Glomerular visceral epithelial cell (primary cell): ENCODE results near the gene IL12RB2.
"Not testable (repeated sequence)": the region's sequence is repeated elsewhere in the genome, so short reads cannot be mapped to it uniquely, and the experiment has no call there.

Experiments
- DNase-seq: peaks from one replicate; pipeline ENCODE4 v3.0.0-alpha.2; 2016; ENCODE audit errors: extremely low spot score

The IL12RB2 gene

DNA sequence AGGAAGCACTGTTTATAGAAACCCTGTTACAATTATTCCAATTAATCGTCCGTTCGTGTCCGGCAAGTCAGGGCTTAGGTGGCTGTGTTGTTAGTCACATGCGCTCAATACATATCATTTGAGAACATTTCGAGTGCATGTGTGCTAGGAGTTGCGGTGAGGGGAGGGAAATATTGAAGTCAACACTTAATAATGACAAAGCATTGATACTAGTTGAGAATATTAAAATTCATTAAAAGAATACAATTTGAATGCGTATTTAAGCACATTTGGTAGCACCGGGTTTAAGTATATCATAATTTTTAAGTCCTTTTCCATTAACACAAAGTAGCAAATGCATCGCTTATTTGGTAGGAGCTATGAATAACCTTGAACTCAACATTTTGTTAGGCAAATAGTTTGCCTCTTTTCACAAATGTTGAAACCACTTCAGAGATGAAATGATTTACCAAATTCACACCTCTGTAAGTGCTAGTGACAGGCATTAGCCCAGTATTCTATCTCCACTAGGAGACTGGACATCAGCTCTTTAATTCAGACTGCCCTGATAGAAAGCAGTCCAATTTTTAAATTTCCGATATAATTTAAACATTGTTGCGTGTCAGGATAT lies 123.6 kb downstream of the IL12RB2 start:
- DNase-seq = no peak

DNA sequence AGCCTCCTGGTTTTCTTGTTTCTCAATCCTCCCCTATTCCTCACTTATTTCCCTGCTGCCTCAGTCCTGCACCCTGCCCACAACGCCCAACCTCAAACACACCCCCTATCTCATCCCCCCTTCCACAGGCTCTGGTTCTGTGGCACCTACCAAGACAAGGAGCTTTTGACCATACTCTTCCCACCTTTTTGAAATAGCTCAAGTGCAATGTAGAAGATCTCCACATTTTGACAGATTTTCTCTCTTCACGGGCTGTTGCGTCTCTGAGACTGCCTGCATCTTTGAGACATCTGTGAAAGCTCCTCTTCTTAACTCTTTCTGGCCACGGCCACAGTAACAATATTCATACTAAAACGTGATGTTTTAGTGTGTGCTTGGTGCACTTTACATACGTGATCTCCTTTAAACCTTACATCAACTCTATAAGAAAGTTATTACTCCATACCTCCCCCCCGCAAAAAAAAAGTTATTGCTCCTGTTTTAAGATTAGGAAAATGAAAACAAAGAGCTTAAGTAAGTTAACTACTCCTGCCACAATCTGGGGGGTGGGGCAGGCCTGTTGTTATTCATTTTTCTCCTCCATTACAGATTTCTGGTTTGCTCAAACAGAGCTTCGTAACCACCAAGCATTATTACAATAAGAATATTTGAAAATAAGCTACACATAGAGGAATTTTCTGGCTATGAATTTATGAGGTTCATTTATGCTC lies 124.4 kb downstream of the IL12RB2 start:
- DNase-seq = no peak

DNA sequence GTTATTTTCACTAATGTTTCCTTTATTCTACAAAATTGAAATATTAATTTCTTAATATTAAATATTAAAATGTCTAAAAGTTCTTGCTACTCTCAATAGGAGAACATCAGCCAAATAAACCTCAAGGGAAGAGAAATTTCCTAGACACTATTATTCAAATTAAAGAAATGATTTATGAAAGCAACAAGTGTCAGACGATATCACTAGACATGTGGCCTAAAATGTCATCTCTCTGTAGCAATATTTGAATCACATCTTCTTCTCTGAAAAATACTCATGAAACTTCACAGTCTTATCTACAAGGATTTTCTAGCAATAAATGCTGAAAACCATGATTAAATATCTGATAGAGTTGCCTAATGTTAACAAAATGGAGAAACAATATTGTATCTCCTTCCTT lies 125.1 kb downstream of the IL12RB2 start:
- DNase-seq = no peak

DNA sequence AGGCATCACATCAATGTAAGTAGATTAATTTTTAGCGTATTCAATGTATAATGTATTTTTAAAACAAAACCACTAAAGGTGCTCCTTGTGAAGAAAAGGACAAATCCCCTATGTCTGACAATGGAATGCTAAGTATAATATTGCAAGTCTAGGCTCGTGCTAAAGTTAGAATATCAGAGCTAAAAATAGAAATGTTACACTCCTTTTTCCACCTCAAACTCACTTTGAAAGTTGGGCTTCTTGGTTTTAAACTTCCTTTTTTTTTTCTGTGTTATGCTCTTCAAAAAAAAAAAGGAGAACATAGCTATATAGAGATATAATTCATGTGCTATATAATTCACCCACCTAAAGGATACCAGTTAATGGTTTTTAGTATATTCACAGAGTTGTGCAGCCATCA lies 126.2 kb downstream of the IL12RB2 start:
- DNase-seq = no peak

DNA sequence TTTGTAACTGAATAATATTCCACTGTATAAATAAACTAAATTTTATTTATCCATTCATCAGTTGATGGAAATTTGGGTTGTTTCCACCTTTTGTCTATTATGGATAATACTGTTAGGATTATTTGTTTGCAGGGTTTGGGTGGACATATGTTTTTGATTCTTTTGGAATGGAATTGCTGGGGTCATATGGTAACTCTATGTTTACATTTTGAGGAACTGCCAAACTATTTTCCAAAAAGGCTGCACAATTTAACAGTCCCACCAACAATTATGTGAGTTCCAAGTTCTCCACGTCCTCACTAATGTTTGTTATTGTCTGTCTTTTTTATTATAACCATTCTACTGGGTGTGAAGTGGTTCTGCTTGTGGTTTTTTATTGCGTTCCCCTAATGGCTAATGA lies 126.8 kb downstream of the IL12RB2 start:
- DNase-seq = no peak

DNA sequence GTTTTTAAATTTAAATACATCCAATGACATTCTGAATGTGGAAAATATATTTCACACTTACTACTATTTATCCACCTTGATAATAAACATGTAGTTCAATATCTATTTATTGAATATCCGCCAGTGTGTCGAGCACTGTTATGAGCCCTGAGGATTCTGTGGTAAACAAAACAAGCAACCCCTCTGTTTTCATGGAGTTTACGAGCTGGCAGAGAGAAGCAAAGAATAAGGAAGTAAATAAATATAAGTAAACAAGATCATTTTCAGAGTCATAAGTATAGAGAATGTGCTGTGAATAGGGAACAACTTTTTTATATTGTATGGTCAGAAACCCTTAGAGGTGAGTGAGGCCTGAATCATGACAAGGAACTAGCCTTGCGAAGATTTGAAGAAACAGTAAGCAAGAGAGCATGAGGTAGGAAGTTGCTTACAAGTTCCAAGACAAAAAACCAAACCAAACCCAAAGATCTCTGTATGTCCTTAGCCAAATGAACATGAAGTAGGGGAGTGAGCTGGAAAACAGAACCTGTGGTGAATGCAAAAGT lies 128.9 kb downstream of the IL12RB2 start:
- DNase-seq = no peak

DNA sequence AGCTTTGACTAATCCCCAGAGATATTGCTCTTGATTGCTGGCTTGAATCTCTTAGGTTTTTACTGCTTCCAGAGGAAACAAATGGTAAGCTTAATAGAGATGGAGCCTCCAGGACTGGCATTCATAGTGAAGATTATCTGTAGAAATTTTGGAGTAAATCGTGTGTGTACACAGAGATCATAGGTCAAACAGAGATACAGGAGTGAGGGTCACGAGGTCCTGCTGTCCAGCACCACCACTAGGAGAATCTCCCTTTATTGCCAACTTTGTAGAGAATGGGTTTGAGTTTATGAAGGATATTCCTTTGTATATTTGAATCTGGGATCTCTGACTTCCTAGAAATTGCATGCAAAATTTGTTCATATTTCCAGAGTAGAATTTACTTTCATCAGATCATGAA lies 130.3 kb downstream of the IL12RB2 start:
- DNase-seq = no peak

DNA sequence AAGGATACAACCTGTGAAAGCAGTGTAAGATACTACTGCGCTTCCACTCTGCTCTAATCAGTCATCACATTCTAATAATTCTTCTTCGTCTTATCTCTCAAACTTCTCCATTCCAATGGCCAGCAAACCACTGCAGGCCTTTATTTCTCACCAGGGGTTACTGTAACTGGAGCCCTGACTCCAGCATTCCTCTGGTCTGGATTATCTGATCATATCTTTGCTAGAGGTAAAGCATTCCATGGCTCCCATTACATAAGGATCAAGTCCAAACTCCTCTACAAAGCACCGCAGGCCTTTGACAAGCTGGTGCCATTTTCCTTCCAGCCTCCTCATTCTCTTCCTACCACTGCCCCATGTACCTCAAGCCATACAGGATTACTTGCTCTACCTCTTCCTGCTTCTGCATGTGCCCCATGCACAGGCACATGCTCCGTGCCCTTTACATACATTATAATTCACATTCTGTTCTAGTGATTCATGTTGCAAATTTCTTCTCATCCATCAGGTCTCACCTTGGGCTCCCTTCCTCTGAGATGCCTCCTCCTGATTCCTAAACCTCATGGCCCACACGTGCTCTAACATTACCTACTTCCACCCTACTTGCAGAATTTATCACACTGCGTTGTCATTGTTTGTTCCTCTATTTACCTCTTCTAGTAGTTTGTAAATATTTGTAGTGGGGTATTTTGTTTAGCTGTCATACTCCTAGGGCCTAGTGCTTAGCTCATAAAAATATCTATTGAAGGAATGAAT lies 131.8 kb downstream of the IL12RB2 start:
- no peak for DNase-seq

DNA sequence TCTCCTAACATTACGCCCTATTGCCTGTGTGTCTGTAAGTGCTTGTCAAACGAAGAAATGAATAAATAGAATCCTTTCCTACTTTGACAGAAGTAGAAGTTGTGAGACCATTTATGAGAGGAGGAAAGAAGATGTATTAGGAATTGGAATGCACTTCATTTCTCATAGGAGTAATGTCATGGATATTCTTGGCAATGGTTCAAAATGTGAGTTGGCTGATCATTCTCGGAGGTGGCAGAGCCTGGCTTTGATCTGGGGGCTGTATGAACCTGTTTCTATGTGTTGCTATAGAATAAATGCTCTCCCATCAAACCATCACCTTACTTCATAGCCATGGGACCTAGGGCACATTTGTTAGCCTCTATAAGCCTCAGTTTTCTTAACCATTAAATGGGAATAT lies 132.7 kb downstream of the IL12RB2 start:
- no peak for DNase-seq

DNA sequence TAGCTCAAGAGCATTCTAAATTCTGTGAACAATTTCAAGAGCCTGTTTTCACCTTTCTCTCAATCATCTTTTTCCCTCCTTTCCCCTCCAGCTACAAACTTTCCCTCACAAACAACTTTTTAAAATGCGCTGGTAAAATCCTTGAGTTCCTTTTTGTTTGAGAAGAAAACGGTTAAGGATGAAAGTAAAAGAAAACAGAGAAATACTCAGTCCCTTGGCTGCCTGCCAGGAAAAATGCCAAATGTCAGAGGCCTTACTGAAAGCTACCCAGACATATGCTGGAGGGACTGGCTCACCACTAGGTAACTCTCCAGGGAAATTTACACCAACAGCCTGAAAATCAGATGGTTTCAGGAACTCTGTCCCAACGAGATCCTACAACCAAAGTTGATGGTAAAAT lies 133.5 kb downstream of the IL12RB2 start:
- peak; percentile 36 for DNase-seq

DNA sequence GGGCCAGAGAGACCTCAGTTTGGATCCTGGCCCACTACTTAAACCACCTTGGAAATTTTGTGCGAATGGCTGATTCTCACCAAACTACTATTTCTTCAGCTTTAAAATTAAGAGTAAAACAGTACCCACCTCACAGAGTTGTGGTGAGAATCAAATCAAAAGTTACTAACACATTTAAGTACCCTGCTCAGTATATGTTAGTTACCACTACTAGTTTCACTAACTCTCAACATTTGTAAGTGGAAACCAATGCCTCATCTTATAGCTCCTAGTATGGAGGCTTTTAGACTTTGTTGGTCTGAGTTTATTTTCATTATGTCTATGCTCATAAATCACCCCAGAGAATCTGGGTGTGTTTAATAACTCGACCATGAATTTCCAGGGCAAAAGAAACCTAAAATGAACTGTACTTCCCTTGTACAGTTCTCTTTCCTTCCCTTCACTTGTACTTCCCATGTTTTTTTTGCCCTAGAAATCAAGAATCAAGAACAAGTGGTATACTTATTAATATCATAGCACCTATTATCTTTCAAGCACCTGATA lies 134.1 kb downstream of the IL12RB2 start:
- DNase-seq = no peak

DNA sequence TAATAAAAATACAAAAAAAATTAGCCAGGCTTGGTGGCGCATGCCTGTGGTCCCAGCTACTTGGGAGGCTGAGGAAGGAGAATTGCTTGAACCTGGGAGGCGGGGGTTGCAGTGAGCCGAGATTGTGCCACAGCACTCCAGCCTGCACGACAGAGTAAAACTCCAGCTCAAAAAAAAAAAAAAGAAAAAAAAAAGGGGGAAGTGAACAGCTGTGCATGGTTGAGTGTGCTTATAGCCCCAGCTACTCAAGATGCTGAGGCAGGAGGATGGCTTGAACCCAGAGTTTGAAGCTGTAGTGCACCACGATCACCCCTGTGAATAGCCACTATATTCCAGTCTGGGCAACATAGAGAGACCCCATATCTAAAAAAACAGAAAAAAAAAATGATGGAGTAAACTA lies 138.3 kb downstream of the IL12RB2 start:
- not testable (repeated sequence) for DNase-seq
